Measurements from ENCODE around the gene TATDN2.

GRCh38 chr3:10259798-10260197 is 11.5 kb downstream of the TATDN2 start:
- TF ChIP-seq EZH2 (IDR thresholded peaks at IDR 0.05; ENCODE audit: insufficient read depth, poor library complexity, severe bottlenecking) (no peak), EZH2phosphoT487 (IDR thresholded peaks at IDR 0.05; ENCODE audit: insufficient read depth, low read depth) (no peak)

Measured in GM23248 (cell line).